ENCODE data around the gene MYRIP. TPM values are rescaled to one million over a fixed set of nuclear protein-coding genes. Genes with fewer than 3 reads are reported as not detected.

MYRIP gene
- total RNA-seq, 1 experiment from 2014 or later, result 1.6 TPM

GRCh38 chr3:40079203-40079846 is 269.9 kb downstream of the MYRIP start:
- CTCF ChIA-PET, result no interaction called here
- no peak for DNase-seq (ENCODE audit: low spot score)
- POLR2A ChIA-PET, result no interaction called here
- no peak for ATAC-seq
- H3K27me3 Mint-ChIP-seq (ENCODE audit: low read depth), result no peaks in the 10 kb centered on the region; the same call in 1 of the 2 replicates
- H3K4me1 Mint-ChIP-seq, result no peaks in the 10 kb centered on the region
- no peak overlapping the region for H3K4me3 Mint-ChIP-seq
- no peaks in the 10 kb centered on the region for H3K36me3 Mint-ChIP-seq
- no peak for TF ChIP-seq ZNF263 (CRISPR knock-in tag; IDR thresholded peaks at IDR 0.05; ENCODE audit: low read depth)
- TF ChIP-seq KAT7 (CRISPR knock-in tag; IDR thresholded peaks at IDR 0.05; ENCODE audit: borderline replicate concordance), result no peak
- no peak for TF ChIP-seq CREB1 (CRISPR knock-in tag; IDR thresholded peaks at IDR 0.05)
- TF ChIP-seq TEAD1 (CRISPR knock-in tag; IDR thresholded peaks at IDR 0.05), result no peak
- TF ChIP-seq OVOL2 (CRISPR knock-in tag; IDR thresholded peaks at IDR 0.05; ENCODE audit: borderline replicate concordance), result no peak
- no peak for TF ChIP-seq TCF7 (CRISPR knock-in tag; IDR thresholded peaks at IDR 0.05; ENCODE audit: low read depth)
- TF ChIP-seq ZSCAN18 (CRISPR knock-in tag; IDR thresholded peaks at IDR 0.05), result no peak
- no peak for TF ChIP-seq GABPB1 (CRISPR knock-in tag; IDR thresholded peaks at IDR 0.05)
- TF ChIP-seq ATF2 (CRISPR knock-in tag; IDR thresholded peaks at IDR 0.05; ENCODE audit: borderline replicate concordance, low read depth), result no peak
- no peak for TF ChIP-seq FOXK1 (CRISPR knock-in tag; IDR thresholded peaks at IDR 0.05)
- TF ChIP-seq SOX15 (CRISPR knock-in tag; IDR thresholded peaks at IDR 0.05), result no peak
- TF ChIP-seq JUN (CRISPR knock-in tag; IDR thresholded peaks at IDR 0.05), result no peak
- no peak for TF ChIP-seq NFE2L1 (CRISPR knock-in tag; IDR thresholded peaks at IDR 0.05)
- TF ChIP-seq HMGXB4 (CRISPR knock-in tag; IDR thresholded peaks at IDR 0.05), result no peak
- peaks cover 25% of the 10 kb centered on the region for H3K9me3 Mint-ChIP-seq
- H3K27ac Mint-ChIP-seq, result no peak overlapping the region

GRCh38 chr3:40079847-40080240 is 270.4 kb downstream of the MYRIP start:
- no peaks in the 10 kb centered on the region; the same call in 1 of the 2 replicates for H3K27me3 Mint-ChIP-seq (ENCODE audit: low read depth)
- POLR2A ChIA-PET, result no interaction called here
- no peak for DNase-seq (ENCODE audit: low spot score)
- H3K4me1 Mint-ChIP-seq, result no peaks in the 10 kb centered on the region
- no peaks in the 10 kb centered on the region for H3K36me3 Mint-ChIP-seq
- H3K4me3 Mint-ChIP-seq, result no peak overlapping the region
- no peak overlapping the region for H3K27ac Mint-ChIP-seq
- no peak for ATAC-seq
- peaks cover 25% of the 10 kb centered on the region for H3K9me3 Mint-ChIP-seq
- CTCF ChIA-PET, result no interaction called here
- TF ChIP-seq SMAD4 (CRISPR knock-in tag; IDR thresholded peaks at IDR 0.05) (no peak), E2F4 (CRISPR knock-in tag; IDR thresholded peaks at IDR 0.05; ENCODE audit: borderline replicate concordance, low read depth) (no peak), E2F1 (CRISPR knock-in tag; IDR thresholded peaks at IDR 0.05) (no peak), AR (CRISPR knock-in tag; IDR thresholded peaks at IDR 0.05) (no peak), ETV6 (CRISPR knock-in tag; IDR thresholded peaks at IDR 0.05) (no peak), ZSCAN18 (CRISPR knock-in tag; IDR thresholded peaks at IDR 0.05) (no peak), IRF1 (CRISPR knock-in tag; IDR thresholded peaks at IDR 0.05) (no peak), TEAD1 (CRISPR knock-in tag; IDR thresholded peaks at IDR 0.05) (no peak), TEAD4 (CRISPR knock-in tag; IDR thresholded peaks at IDR 0.05) (no peak), USF2 (CRISPR knock-in tag; IDR thresholded peaks at IDR 0.05) (no peak)
